ENCODE measurements around the gene XRCC6. TPM values are rescaled to one million over a fixed set of nuclear protein-coding genes. Genes with fewer than 3 reads are reported as not detected.

XRCC6 gene
- total and polyA plus RNA-seq, 9 of the 15 experiments (the other 6 are each of a cell fraction or from before 2014, with no cell fraction given) = 151 to 440 (median 318) TPM

GRCh38 chr22:41619979-41620588 lies 1.0 kb upstream of the XRCC6 start (continued):
- TF ChIP-seq, protein P1, sequence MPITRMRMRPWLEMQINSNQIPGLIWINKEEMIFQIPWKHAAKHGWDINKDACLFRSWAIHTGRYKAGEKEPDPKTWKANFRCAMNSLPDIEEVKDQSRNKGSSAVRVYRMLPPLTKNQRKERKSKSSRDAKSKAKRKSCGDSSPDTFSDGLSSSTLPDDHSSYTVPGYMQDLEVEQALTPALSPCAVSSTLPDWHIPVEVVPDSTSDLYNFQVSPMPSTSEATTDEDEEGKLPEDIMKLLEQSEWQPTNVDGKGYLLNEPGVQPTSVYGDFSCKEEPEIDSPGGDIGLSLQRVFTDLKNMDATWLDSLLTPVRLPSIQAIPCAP (CRISPR knock-in tag; IDR thresholded peaks at IDR 0.05; ENCODE audit: borderline replicate concordance) = no peak

- peaks cover 13 to 17% of the 10 kb centered on the region in 2 experiments; a peak in 4 of 5 replicates for H3K4me1 ChIP-seq (replicated peaks in 1 of 2; ENCODE audit: control insufficient read depth in 2 of 2, insufficient read depth in 2 of 2, low read length in 2 of 2)
- DNase-seq (ENCODE audit: extremely low read depth in 1 of 4, low spot score in 3 of 4) = peak in 1 of 4 experiments; percentile 45
- H3K36me3 ChIP-seq (ENCODE audit: control insufficient read depth, insufficient read depth, low read length) = peaks cover 31% of the 10 kb centered on the region
- H3K79me2 ChIP-seq (ENCODE audit: control insufficient read depth, insufficient read depth, low read length) = peaks cover 76% of the 10 kb centered on the region
- no peaks in the 10 kb centered on the region for H3K9me3 ChIP-seq (replicated peaks; ENCODE audit: control insufficient read depth, insufficient read depth, low read depth, low read length)
- WGBS (ENCODE audit: insufficient coverage, low coverage, missing lambda C conversion rate) = 1% methylated on average over 14 of the region's 40 CpGs
- peak within 1 kb of the TSS; percentile 98 for H2AFZ ChIP-seq (ENCODE audit: low read depth, low read length)
- ChIA-PET POLR2A (interaction anchor here (0.6 to 2.1 kb wide), 7 partner anchors 13 to 625 kb away, joined by 3 to 6 read pairs (median 4); partner anchors contain the start of genes ACO2 and POLR3H), CTCF (ENCODE audit: low intra/inter-chr PET ratio) (interaction anchor here (1.4 kb wide), 1 partner anchor 67 kb away, joined by 4 read pairs; no protein-coding TSS in a partner anchor)
- H3K27me3 ChIP-seq (ENCODE audit: control insufficient read depth in 2 of 2, insufficient read depth in 2 of 2, low read length in 2 of 2) = no peaks in the 10 kb centered on the region
- ATAC-seq = peak; percentile 91
- FAIRE-seq = no peak
- in situ Hi-C loops (cut with MboI) = no loop called here
- no peaks in the 10 kb centered on the region for H3K9me1 ChIP-seq (ENCODE audit: control insufficient read depth, insufficient read depth, low read length)
- intact Hi-C loops (cut with micrococcal nuclease) = no loop called here
- H4K20me1 ChIP-seq (replicated peaks; ENCODE audit: control insufficient read depth, insufficient read depth, low read length) = no peaks in the 10 kb centered on the region; the same call in 1 of the 2 replicates
- H3K9ac ChIP-seq (ENCODE audit: insufficient read depth in 1 of 2, low read depth in 2 of 2, low read length in 2 of 2) = peak within 1 kb of the TSS; percentile 97 to 99
- H3K27ac ChIP-seq (ENCODE audit: extremely low read depth, low read depth, low read length) = peak within 1 kb of the TSS; percentile 100
- peak within 1 kb of the TSS; percentile 99 for H3K4me2 ChIP-seq (ENCODE audit: insufficient read depth, low read length)
- peak within 1 kb of the TSS; percentile 92 for H3K4me3 ChIP-seq
- no TSS peak for BruUV-seq (replicated peaks)
- TF ChIP-seq ZNF740 (CRISPR knock-in tag; IDR thresholded peaks at IDR 0.05) = peak; percentile 49; the same call in 1 of the 2 replicates
- TF ChIP-seq ZNF740 (tag; IDR thresholded peaks at IDR 0.05) = no peak
- TF ChIP-seq SNRNP70 (optimal IDR thresholded peaks at IDR 0.05; ENCODE audit: low read depth, low read length) = no peak
- TF ChIP-seq HDAC1 (IDR thresholded peaks at IDR 0.05) = peak in 1 of 2 experiments; percentile 36; a peak in 1 of 4 replicates
- TF ChIP-seq HCFC1 (IDR thresholded peaks at IDR 0.05; ENCODE audit: low read depth, low read length) = no peak
- peak; percentile 59; the same call in 1 of the 2 replicates for TF ChIP-seq PHF8 (IDR thresholded peaks at IDR 0.05; ENCODE audit: borderline replicate concordance, low read length)
- no peak for TF ChIP-seq RBM17 (IDR thresholded peaks at IDR 0.05; ENCODE audit: borderline replicate concordance, low read depth, low read length)
- TF ChIP-seq ILF3 (IDR thresholded peaks at IDR 0.05; ENCODE audit: borderline replicate concordance) = no peak
- TF ChIP-seq TAF1 (IDR thresholded peaks at IDR 0.05; ENCODE audit: control insufficient read depth, extremely low read depth, insufficient read depth, low read length, severe bottlenecking) = peak; percentile 87
- TF ChIP-seq JUN (IDR thresholded peaks at IDR 0.05; ENCODE audit: borderline replicate concordance, low read depth, low read length) = no peak
- TF ChIP-seq JUN (CRISPR knock-in tag; IDR thresholded peaks at IDR 0.05; ENCODE audit: borderline replicate concordance) = 0 out of 2 replicates have a peak, but pooled peaks have one; percentile 77
- no peak for TF ChIP-seq LCOR (CRISPR knock-in tag; IDR thresholded peaks at IDR 0.05)
- 0 out of 2 replicates have a peak, but pooled peaks have one; percentile 30 for TF ChIP-seq ZNF431 (CRISPR knock-in tag; IDR thresholded peaks at IDR 0.05)
- TF ChIP-seq ZNF217 (CRISPR knock-in tag; IDR thresholded peaks at IDR 0.05) = no peak
- peak; percentile 66; the same call in 1 of the 2 replicates for TF ChIP-seq ZBTB7A (IDR thresholded peaks at IDR 0.05; ENCODE audit: borderline replicate concordance, control insufficient read depth, low read depth, low read length)
- TF ChIP-seq RBFOX2 (IDR thresholded peaks at IDR 0.05; ENCODE audit: low read depth, low read length) = peak; percentile 94
- no peak for TF ChIP-seq HEY1 (CRISPR knock-in tag; IDR thresholded peaks at IDR 0.05; ENCODE audit: borderline replicate concordance)
- TF ChIP-seq NFRKB (IDR thresholded peaks at IDR 0.05; ENCODE audit: low read depth) = peak; percentile 17; the same call in 1 of the 2 replicates
Measured at GRCh38 chr22:41620589-41621098, 451 bp upstream of the XRCC6 start, which contains the start of gene DESI1. Gene DESI1, minus strand, starts transcription at chr22:41621043. Its CDS starts 204 bp downstream, at chr22:41620839.

All from K562 (cell line).